GM21423 (cell line): ENCODE data around the gene CYP2S1.
"Not testable (repeated sequence)": the region's sequence is repeated elsewhere in the genome, so short reads cannot be mapped to it uniquely, and the experiment has no call there.

Experiments
- ATAC-seq: cut with Tn5 transposase; IDR thresholded peaks from one replicate; pipeline ENCODE4 v1.9.1; 2021; ENCODE audit warnings: mild to moderate bottlenecking, moderate library complexity; ENCODE audit not compliant: unreplicated experiment

The CYP2S1 gene

DNA sequence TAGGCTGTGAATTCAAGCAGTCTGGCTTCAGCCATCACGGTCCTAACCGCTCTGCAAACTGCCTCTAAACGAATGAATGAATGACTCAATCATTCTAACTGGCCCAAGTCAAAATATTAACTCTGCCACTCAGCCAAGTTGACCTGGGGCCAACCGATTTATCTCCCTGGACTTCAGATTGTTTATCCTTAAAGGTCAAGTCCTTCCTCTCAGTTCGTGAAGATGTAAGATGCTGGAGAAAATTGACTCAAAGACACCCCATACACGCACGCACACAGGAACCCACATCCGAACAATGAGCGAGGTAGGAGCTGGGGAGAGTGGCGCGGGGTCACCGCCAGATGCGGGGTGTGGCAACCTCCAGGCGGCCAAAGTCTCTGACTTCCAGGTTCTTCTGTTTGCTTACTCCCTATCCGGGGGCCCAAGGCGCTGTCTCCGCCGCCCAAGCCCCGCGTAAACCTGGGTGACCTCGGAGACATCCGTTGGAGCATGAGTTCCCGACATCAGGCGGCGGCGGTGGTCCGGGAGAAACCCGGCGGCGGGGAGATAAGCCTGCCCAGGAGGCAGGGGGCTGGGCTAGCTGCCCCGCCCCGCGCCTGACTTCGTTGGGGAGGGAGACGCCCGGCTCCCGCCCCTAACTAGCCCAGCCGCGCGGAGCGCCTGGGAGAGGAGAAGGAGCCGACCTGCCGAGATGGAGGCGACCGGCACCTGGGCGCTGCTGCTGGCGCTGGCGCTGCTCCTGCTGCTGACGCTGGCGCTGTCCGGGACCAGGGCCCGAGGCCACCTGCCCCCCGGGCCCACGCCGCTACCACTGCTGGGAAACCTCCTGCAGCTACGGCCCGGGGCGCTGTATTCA lies at the start of gene CYP2S1:
Gene CYP2S1, plus strand, starts transcription at position 646 of the 856 bp plus-strand sequence. Its CDS starts 46 bp downstream, at position 692.
- ATAC-seq, result no peak

- no peak for ATAC-seq
Observed at GRCh38 chr19:41144403-41144802, 48.6 kb upstream of the CYP2S1 start.

- no peak for ATAC-seq
Observed at GRCh38 chr19:41149831-41150230, 43.2 kb upstream of the CYP2S1 start.

DNA sequence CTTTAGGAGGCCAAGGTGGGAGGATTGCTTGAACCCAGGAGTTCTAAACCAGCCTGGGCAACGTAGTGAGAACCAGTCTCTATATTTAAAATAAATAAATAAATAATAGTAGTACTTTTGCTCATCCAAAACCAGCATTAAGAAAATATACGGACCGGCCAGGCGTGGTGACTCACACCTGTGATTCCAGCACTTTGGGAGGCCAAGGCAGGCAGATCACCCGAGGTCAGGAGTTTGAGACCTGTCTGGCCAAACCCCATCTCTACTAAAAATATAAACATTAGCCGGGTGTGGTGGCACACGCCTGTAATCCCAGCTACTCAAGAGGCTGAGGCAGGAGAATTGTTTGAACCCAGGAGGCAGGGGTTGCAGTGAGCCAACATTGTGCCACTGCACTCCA lies 42.0 kb upstream of the CYP2S1 start:
- not testable (repeated sequence) for ATAC-seq

- no peak for ATAC-seq
Observed at GRCh38 chr19:41154060-41154459, 39.0 kb upstream of the CYP2S1 start.

DNA sequence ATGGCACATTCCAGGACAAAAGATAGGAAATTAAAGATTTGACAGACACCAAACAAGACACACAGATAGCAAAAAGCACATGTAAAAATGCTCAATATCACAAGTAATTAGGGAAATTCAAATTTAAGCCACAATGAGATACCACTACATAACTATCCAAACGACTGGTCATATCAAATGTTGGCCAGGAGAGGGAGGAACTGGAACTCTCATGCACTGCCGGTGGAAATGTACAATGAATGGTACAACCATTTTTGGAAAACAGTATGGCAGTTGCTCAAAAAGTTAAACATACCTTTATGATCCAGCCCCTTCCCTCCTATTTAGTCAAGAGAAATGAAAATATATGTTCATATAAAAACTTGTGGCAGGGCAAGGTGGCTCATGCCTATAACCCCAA lies 36.8 kb upstream of the CYP2S1 start:
- ATAC-seq, result no peak

- ATAC-seq, result no peak
Observed at GRCh38 chr19:41159881-41160280, 33.1 kb upstream of the CYP2S1 start.

GRCh38 chr19:41161903-41162302 lies 31.1 kb upstream of the CYP2S1 start:
- ATAC-seq, result no peak

DNA sequence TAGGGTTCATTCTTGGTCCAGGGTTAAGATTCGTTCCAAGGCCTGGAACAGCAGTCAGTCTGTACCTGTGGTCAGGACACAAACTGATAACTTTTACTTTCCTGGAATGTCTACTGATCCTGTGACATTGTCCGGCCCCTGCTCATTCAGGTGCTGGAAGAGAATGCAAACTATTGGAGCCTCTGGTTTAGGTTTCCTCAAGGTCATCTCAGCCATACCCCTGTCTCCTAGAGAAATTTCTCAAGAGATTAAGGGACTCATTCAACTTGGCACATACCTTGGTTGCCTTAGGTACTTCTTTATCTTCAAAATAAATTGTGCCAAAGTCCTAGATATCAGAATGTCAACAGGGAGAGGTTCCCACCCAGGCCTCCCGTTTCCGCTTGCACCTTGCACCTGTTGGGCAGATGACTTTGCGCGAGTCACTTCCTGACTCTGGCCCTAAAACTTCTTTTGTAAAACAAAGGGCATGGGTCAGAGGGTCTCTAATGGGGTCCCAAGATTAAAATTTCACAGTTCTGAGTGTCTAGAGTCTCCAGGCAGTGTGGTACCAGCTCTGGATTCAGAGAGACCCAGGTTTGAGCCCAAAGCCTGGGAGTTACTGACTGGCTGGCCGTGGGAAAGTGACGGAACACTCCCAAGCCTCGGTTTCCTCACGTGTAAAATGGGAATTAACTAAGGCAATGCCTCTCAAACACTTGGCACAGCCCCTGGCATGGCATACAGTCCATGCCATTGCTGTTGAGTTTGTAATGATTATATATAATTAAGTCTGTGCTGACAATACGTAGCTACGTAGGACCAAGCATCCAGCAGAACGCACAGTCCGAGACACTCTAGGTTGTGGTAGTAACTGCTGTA lies 25.8 kb upstream of the CYP2S1 start:
- ATAC-seq, result no peak

DNA sequence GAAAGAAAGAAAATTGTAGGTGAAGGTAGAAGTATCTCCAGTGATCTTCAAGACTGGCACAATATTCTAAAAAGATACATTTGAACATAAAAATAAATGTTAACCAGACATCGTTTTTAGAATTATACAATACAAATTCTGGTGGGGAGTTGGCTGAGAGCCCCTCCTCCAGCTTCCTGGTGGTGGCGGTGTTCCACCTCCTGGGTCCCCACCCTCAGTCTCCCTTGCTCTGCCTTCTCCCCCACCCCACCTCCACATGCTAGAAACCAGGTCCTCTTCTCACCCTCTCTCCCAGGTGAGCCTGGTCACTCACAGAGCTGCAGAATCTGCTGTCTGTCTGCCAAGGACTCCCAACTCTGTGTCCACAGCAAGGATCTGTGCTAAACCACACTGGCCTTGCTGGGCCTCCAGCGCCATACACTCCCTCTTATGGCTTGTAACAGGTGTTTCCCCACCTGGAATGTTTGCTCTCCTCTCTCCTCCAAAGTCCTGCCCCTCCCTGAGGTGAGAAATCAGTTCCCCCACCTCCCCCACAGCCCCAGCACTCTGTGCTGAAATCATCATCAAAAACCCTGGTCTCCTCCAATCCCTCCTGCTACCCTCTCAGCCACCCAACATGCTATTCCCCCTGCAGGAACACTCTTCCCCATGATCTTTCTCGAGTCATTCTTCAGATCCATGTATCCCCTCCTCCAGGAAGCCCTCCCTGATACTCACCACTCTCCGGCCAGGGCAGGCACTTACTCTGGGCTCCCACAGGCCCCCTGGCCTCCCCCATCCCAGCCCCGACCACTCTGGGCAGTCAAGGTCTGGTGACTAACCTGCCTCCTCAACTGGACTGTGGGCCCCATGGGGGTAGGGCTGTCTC lies 20.5 kb upstream of the CYP2S1 start:
- ATAC-seq, result no peak

GRCh38 chr19:41174297-41174928 lies 18.6 kb upstream of the CYP2S1 start:
- no peak for ATAC-seq

- no peak for ATAC-seq
Observed at GRCh38 chr19:41175801-41176777, 16.9 kb upstream of the CYP2S1 start.

DNA sequence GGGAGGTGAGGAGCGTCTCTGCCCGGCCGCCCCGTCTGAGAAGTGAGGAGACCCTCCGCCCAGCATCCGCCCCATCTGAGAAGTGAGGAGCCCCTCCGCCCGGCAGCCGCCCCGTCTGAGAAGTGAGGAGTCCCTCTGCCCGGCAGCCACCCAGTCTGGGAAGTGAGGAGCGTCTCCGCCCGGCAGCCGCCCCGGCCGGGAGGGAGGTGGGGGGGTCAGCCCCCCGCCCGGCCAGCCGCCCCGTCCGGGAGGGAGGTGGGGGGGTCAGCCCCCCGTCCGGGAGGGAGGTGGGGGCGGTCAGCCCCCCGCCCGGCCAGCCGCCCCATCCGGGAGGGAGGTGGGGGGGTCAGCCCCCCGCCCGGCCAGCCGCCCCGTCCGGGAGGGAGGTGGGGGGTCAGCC lies 12.8 kb upstream of the CYP2S1 start:
- ATAC-seq, result not testable (repeated sequence)

DNA sequence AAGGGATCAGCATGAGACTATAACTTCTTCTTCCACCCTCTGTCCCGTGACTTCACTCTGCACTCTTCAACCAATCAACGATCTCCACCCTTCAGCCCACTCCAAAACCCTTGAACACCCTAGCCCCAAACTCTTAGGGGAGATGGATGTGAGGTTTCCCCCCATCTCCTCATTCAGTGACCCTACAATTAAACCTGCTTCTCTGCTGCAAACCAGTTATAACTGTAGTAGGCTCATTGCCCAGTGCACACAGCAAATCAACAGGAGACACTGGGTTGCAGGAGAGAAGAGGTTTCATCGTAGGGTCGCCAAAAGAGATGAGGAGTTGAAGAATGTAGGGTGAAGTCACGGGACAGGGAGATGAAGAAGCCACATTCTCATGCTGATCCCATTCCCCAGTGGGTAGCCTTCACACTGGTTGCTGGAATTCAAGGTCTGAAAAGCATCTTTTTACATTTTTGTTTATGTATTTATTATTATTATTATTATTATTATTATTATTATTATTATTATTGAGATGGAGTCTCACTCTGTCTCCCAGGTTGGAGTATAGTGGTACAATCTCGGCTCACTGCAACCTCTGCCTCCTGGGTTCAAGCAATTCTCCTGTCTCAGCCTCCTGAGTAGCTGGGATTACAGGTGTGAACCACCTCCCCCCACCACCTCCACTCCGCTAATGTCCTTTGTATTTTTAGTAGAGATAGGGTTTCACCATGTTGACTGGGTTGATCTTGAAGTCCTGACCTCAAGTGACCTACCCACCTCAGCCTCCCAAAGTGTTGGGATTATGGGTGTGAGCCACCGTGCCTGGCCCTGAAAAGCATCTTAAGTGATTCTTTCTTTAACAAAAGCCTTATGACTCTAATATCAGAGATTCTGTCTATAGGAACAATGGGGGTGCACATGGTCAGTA lies 5.8 kb upstream of the CYP2S1 start:
- ATAC-seq, result no peak

GRCh38 chr19:41187884-41188279 lies 5.1 kb upstream of the CYP2S1 start:
- no peak for ATAC-seq

GRCh38 chr19:41189425-41190065 lies 3.5 kb upstream of the CYP2S1 start:
- no peak for ATAC-seq

- no peak for ATAC-seq
Observed at GRCh38 chr19:41193430-41194156, 574 bp downstream of the CYP2S1 start.
